OCI-LY3 (cell line): Measurements from ENCODE around the gene ZFR2.

Experiments used
- H2AFZ ChIP-seq: fragments of 200-600, 300-600 bp; shearing (Covaris generic); 2 replicates; pipeline ENCODE4 v1.6.0; 2014; ENCODE audit warnings: antibody characterized with exemption, low read depth, low read length
- H3K27ac ChIP-seq: fragments of 200-600, 300-600 bp; sonication (generic); 2 replicates; pipeline ENCODE4 v1.5.1; 2014; ENCODE audit warnings: mild to moderate bottlenecking, low read length, moderate library complexity, mixed read lengths
- H3K27me3 ChIP-seq: fragments of 200-600, 300-600 bp; sonication (generic); 2 replicates; pipeline ENCODE4 v1.6.1; 2014; ENCODE audit warnings: low read depth, low read length, mixed read lengths
- H3K36me3 ChIP-seq: fragments of 200-600, 300-600 bp; sonication (generic); replicated peaks from 2 replicates; pipeline ENCODE3; 2014; ENCODE audit warnings: low read depth, low read length, mixed read lengths
- H3K4me1 ChIP-seq: fragments of 300-600, 200-600 bp; sonication (generic); 2 replicates; pipeline ENCODE4 v1.6.1; 2014; ENCODE audit warnings: low read length, mixed read lengths
- H3K4me2 ChIP-seq: fragments of 200-600, 300-600 bp; sonication (generic); 2 replicates; pipeline ENCODE4 v1.6.1; 2014; ENCODE audit warnings: low read length, mixed read lengths
- H3K4me3 ChIP-seq: fragments of 300-600, 200-600 bp; sonication (generic); 2 replicates; pipeline ENCODE4 v1.5.1; 2014; ENCODE audit warnings: antibody characterized with exemption, mild to moderate bottlenecking, low read length, moderate library complexity
- H3K79me2 ChIP-seq: fragments of 300-600, 200-600 bp; shearing (Covaris generic); 2 replicates; pipeline ENCODE4 v1.6.1; 2014; ENCODE audit warnings: mild to moderate bottlenecking, low read length, mixed read lengths
- H3K9ac ChIP-seq: fragments of 300-600, 200-600 bp; shearing (Covaris generic); 2 replicates; pipeline ENCODE4 v1.6.0; 2014; ENCODE audit warnings: mild to moderate bottlenecking, low read length, moderate library complexity
- H3K9me3 ChIP-seq: fragments of 200-600, 300-600 bp; shearing (Covaris generic); 2 replicates; pipeline ENCODE4 v1.6.1; 2014; ENCODE audit warnings: low read length, mixed read lengths; ENCODE audit not compliant: insufficient read depth
- H4K20me1 ChIP-seq: fragments of 200-600, 300-600 bp; sonication (generic); 2 replicates; pipeline ENCODE4 v1.6.1; 2016; ENCODE audit warnings: low read length, mixed read lengths; ENCODE audit not compliant: insufficient read depth
- CTCF ChIP-seq: fragments of 200-600, 300-600 bp; sonication (generic); IDR thresholded peaks from 2 replicates; pipeline ENCODE4 v1.5.1; 2014; ENCODE audit warnings: antibody characterized with exemption, low read length, low read depth
- EZH2phosphoT487 ChIP-seq: fragments of 200-600 bp; shearing (Covaris generic); IDR thresholded peaks from 2 replicates; pipeline ENCODE4 v1.6.1; 2018; ENCODE audit warnings: antibody characterized with exemption, mixed run types, low read depth

ZFR2 gene

GRCh38 chr19:3908266-3909054 lies 39.6 kb upstream of the ZFR2 start:
- H3K27ac ChIP-seq = no peak overlapping the region
- no peak overlapping the region for H3K4me2 ChIP-seq
- no peaks in the 10 kb centered on the region for H3K36me3 ChIP-seq
- H3K79me2 ChIP-seq = no peaks in the 10 kb centered on the region
- H2AFZ ChIP-seq = no peak overlapping the region
- no peaks in the 10 kb centered on the region for H3K27me3 ChIP-seq
- H3K9me3 ChIP-seq = peaks cover 5% of the 10 kb centered on the region; the same call in 1 of the 2 replicates
- H3K9ac ChIP-seq = no peak overlapping the region
- peaks cover 4% of the 10 kb centered on the region for H3K4me1 ChIP-seq
- no peak for TF ChIP-seq CTCF
- no peak for TF ChIP-seq EZH2phosphoT487
- no peaks in the 10 kb centered on the region for H4K20me1 ChIP-seq
- no peak overlapping the region for H3K4me3 ChIP-seq

GRCh38 chr19:3907626-3908265 lies 38.9 kb upstream of the ZFR2 start:
- Histone ChIP-seq H3K4me3 (no peak overlapping the region), H4K20me1 (no peaks in the 10 kb centered on the region), H3K9me3 (peaks cover 5% of the 10 kb centered on the region; the same call in 1 of the 2 replicates), H2AFZ (no peak overlapping the region), H3K79me2 (no peaks in the 10 kb centered on the region), H3K27me3 (no peaks in the 10 kb centered on the region), H3K27ac (no peak overlapping the region), H3K36me3 (no peaks in the 10 kb centered on the region), H3K4me1 (peaks cover 4% of the 10 kb centered on the region), H3K4me2 (no peak overlapping the region), H3K9ac (no peak overlapping the region)
- no peak for TF ChIP-seq EZH2phosphoT487
- no peak for TF ChIP-seq CTCF

GRCh38 chr19:3904233-3904632 lies 35.4 kb upstream of the ZFR2 start:
- H3K27ac ChIP-seq = no peak overlapping the region
- H3K4me2 ChIP-seq = no peak overlapping the region
- no peaks in the 10 kb centered on the region for H3K27me3 ChIP-seq
- H3K9ac ChIP-seq = no peak overlapping the region
- no peaks in the 10 kb centered on the region for H3K9me3 ChIP-seq
- peaks cover 4% of the 10 kb centered on the region for H3K4me1 ChIP-seq
- H4K20me1 ChIP-seq = no peaks in the 10 kb centered on the region
- no peak for TF ChIP-seq CTCF
- TF ChIP-seq EZH2phosphoT487 = no peak
- no peaks in the 10 kb centered on the region for H3K36me3 ChIP-seq
- H3K79me2 ChIP-seq = no peaks in the 10 kb centered on the region
- no peak overlapping the region for H2AFZ ChIP-seq
- no peak overlapping the region for H3K4me3 ChIP-seq

- TF ChIP-seq CTCF (no peak), EZH2phosphoT487 (no peak)
- H4K20me1 ChIP-seq = no peaks in the 10 kb centered on the region
- H3K9me3 ChIP-seq = no peaks in the 10 kb centered on the region
- no peak overlapping the region for H3K27ac ChIP-seq
- no peaks in the 10 kb centered on the region for H3K79me2 ChIP-seq
- no peaks in the 10 kb centered on the region for H3K36me3 ChIP-seq
- peaks cover 4% of the 10 kb centered on the region for H3K4me1 ChIP-seq
- no peak overlapping the region for H2AFZ ChIP-seq
- H3K4me3 ChIP-seq = no peak overlapping the region
- no peaks in the 10 kb centered on the region for H3K27me3 ChIP-seq
- no peak overlapping the region for H3K9ac ChIP-seq
- H3K4me2 ChIP-seq = no peak overlapping the region
These were observed 33.6 kb upstream of the ZFR2 start for GRCh38 chr19:3902317-3902973.
